ENCODE data around the gene STAC. TPM values are rescaled to one million over a fixed set of nuclear protein-coding genes. Genes with fewer than 3 reads are reported as not detected.

The STAC gene
- total and polyA plus RNA-seq, 12 donors, result 1.3 to 12.0 (median 3.4) TPM

GRCh38 chr3:36484386-36484785 lies 104.1 kb downstream of the STAC start:
- Histone ChIP-seq H3K4me1 (replicated peaks in 1 of 2) (no peaks in the 10 kb centered on the region), H3K27me3 (peaks cover 3% of the 10 kb centered on the region), H3K27ac (no peak overlapping the region), H3K4me3 (no peak overlapping the region), H3K36me3 (replicated peaks in 1 of 2) (no peaks in the 10 kb centered on the region), H3K9me3 (replicated peaks in 1 of 3) (no peaks in the 10 kb centered on the region)
- TF ChIP-seq POLR2A (IDR thresholded peaks at IDR 0.05) (no peak), CTCF (IDR thresholded peaks at IDR 0.05) (no peak)
- 67 to 89% (median 77%) methylated on average over 1 of the region's 1 CpG for WGBS, 4 donors
- DNase-seq, result no peak
- intact Hi-C loops (cut with DNase I), result no loop called here

DNA sequence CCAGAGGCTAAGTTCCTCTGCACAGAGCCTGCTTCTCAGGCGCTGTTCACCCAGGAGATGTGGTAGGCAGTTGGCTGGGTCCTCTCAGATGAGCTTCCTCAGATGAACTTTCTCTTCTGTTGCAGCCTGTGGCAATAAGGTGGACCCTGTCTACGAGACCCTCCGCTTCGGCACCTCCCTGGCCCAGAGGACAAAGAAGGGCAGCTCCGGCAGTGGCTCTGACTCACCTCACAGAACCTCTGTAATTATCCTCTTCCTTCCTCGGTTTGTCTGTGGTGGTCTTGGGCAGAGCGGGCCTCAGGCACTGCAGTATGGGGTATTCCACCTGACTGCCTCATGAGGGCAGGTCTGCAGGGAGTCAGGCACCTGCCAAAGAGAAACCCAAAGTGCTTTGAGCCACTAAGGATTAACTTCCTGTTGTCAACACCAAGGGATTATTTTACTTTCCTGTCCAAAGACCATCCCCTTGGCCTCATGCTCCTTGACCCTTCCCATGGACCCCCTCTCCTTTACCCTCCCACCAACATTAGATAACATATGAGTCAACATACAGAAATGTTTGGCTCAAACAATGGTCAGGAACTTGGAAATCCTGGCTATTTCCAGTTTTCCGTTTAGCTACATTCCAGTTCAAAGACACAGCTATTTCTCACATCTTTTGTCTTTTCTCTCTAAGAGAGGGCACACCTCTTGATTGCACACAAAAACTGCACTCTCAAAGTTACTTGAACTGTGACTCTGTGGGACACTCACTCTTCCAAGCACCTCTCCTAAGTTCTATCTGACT lies 105.9 kb downstream of the STAC start:
- TF ChIP-seq CTCF (IDR thresholded peaks at IDR 0.05) (no peak), POLR2A (IDR thresholded peaks at IDR 0.05) (no peak)
- Histone ChIP-seq H3K9me3 (replicated peaks in 1 of 3) (no peaks in the 10 kb centered on the region), H3K4me1 (replicated peaks in 1 of 2) (no peaks in the 10 kb centered on the region), H3K4me3 (no peak overlapping the region), H3K27me3 (peaks cover 3% of the 10 kb centered on the region), H3K36me3 (replicated peaks in 1 of 2) (no peaks in the 10 kb centered on the region), H3K27ac (no peak overlapping the region)
- intact Hi-C loops (cut with DNase I), result no loop called here
- no peak for DNase-seq
- WGBS, 4 donors, result 91 to 94% (median 92%) methylated on average over 4 to 8 of the region's 8 CpGs

DNA sequence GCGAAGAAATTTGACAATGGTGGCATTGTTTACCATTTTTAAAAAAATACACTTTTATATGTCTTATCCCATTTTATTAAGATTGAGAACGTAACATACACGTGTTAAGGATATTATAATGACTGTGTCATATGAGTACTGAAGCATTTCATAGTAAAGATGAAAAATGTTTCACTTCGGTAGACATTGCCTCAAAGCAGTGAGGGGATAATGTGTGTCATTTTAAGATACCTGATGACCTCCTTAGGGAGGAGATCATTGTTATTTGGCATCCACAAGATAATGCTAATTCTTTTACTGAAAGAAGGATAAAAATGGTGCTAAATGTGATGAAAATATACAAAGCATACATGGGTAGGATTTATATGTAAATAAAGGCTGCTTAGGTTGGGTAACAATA lies 107.3 kb downstream of the STAC start:
- DNase-seq, result no peak
- H3K27me3 ChIP-seq, result peaks cover 3% of the 10 kb centered on the region
- no peaks in the 10 kb centered on the region for H3K36me3 ChIP-seq (replicated peaks in 1 of 2)
- intact Hi-C loops (cut with DNase I), result no loop called here
- WGBS, 4 donors, result 87 to 93% (median 89%) methylated on average over 4 of the region's 4 CpGs
- no peak overlapping the region for H3K4me3 ChIP-seq
- TF ChIP-seq POLR2A (IDR thresholded peaks at IDR 0.05) (no peak), CTCF (IDR thresholded peaks at IDR 0.05) (no peak)
- no peak overlapping the region for H3K27ac ChIP-seq
- no peaks in the 10 kb centered on the region for H3K4me1 ChIP-seq (replicated peaks in 1 of 2)
- no peaks in the 10 kb centered on the region for H3K9me3 ChIP-seq (replicated peaks in 1 of 3)

- Histone ChIP-seq H3K27ac (no peak overlapping the region), H3K4me3 (no peak overlapping the region), H3K27me3 (peaks cover 3% of the 10 kb centered on the region), H3K9me3 (replicated peaks in 1 of 3) (no peaks in the 10 kb centered on the region), H3K4me1 (replicated peaks in 1 of 2) (no peaks in the 10 kb centered on the region), H3K36me3 (replicated peaks in 1 of 2) (no peaks in the 10 kb centered on the region)
- WGBS, 4 donors, result 88 to 93% (median 89%) methylated on average over 6 of the region's 6 CpGs
- intact Hi-C loops (cut with DNase I), result no loop called here
- no peak for TF ChIP-seq CTCF (IDR thresholded peaks at IDR 0.05)
- no peak for TF ChIP-seq POLR2A (IDR thresholded peaks at IDR 0.05)
- no peak for DNase-seq
Measured at GRCh38 chr3:36488077-36488789, 107.9 kb downstream of the STAC start.
